OCI-LY7 (cell line): ENCODE measurements around the gene KRCC1. TPM values are rescaled to one million over a fixed set of nuclear protein-coding genes. Genes with fewer than 3 reads are reported as not detected.

Source experiments
- BruUV-seq: library from RNA; stranded (reverse); fragments of 400-500 nt; replicated peaks from 2 replicates; lab custom pipeline; 2021; lab: Mats Ljungman, UMichigan
- CTCF ChIA-PET: fragments of 300-600 bp; sonication (Branson Sonifier 250); formaldehyde crosslinking; loops from one replicate; lab custom pipeline; 2022; ENCODE audit warnings: antibody characterized with exemption; ENCODE audit not compliant: unreplicated experiment; lab: Charles Lee
- POLR2A ChIA-PET: fragments of 300-600 bp; sonication (Branson Sonifier 250); formaldehyde crosslinking; loops from one replicate; lab custom pipeline; 2022; ENCODE audit warnings: antibody characterized with exemption; lab: Charles Lee
- DNase-seq: peaks from one replicate; pipeline ENCODE4 v3.0.0-alpha.2; 2015; ENCODE audit warnings: low spot score
- H2AFZ ChIP-seq: fragments of 200-600 bp; sonication (generic), shearing (Covaris generic); 2 replicates; pipeline ENCODE4 v1.6.1; 2014; ENCODE audit warnings: mild to moderate bottlenecking, antibody characterized with exemption, low read length, moderate library complexity
- H3K27ac ChIP-seq: fragments of 200-600 bp; sonication (generic); 2 replicates; pipeline ENCODE4 v1.5.1; 2014; ENCODE audit warnings: mixed run types, low read depth, mild to moderate bottlenecking, moderate library complexity, low read length, inconsistent platforms; ENCODE audit not compliant: poor library complexity, severe bottlenecking
- H3K36me3 ChIP-seq: fragments of 200-600 bp; sonication (generic); 2 replicates; pipeline ENCODE4 v1.6.1; 2014; ENCODE audit warnings: mild to moderate bottlenecking, antibody characterized with exemption, low read length, moderate library complexity, mixed read lengths; ENCODE audit not compliant: insufficient read depth
- H3K4me1 ChIP-seq: fragments of 200-600 bp; sonication (generic); 2 replicates; pipeline ENCODE4 v1.5.1; 2014; ENCODE audit warnings: mild to moderate bottlenecking, low read length; ENCODE audit not compliant: insufficient read depth, poor library complexity, severe bottlenecking
- H3K4me2 ChIP-seq: fragments of 200-600 bp; sonication (generic); 2 replicates; pipeline ENCODE4 v1.6.1; 2014; ENCODE audit warnings: mild to moderate bottlenecking, low read length
- H3K4me3 ChIP-seq: fragments of 200-600 bp; sonication (generic); 2 replicates; pipeline ENCODE4 v1.5.1; 2014; ENCODE audit warnings: mild to moderate bottlenecking, low read depth, low read length; ENCODE audit not compliant: poor library complexity, severe bottlenecking
- H3K79me2 ChIP-seq: fragments of 200-600 bp; sonication (generic); 2 replicates; pipeline ENCODE4 v1.6.1; 2016; ENCODE audit warnings: low read depth, mild to moderate bottlenecking, low read length, moderate library complexity, mixed read lengths; ENCODE audit not compliant: insufficient read depth
- H3K9me2 ChIP-seq: fragments of 200-600 bp; sonication (generic); 2 replicates; pipeline ENCODE4 v1.6.1; 2016; ENCODE audit warnings: mild to moderate bottlenecking, low read length, mixed read lengths; ENCODE audit not compliant: insufficient read depth
- H3K9me3 ChIP-seq: fragments of 200-600 bp; sonication (generic); 2 replicates; pipeline ENCODE4 v1.6.1; 2014; ENCODE audit warnings: mild to moderate bottlenecking, mixed run types, low read length, mixed read lengths
- H4K20me1 ChIP-seq: fragments of 200-600 bp; sonication (generic); 2 replicates; pipeline ENCODE4 v1.6.1; 2014; ENCODE audit warnings: mild to moderate bottlenecking, antibody characterized with exemption, low read length, moderate library complexity, mixed read lengths; ENCODE audit not compliant: insufficient read depth
- CTCF ChIP-seq: fragments of 200-600 bp; sonication (generic); conservative IDR thresholded peaks from 2 replicates; pipeline ENCODE4 v1.5.1; 2014; ENCODE audit warnings: mild to moderate bottlenecking, antibody characterized with exemption, low read length, moderate library complexity, mixed read lengths
- EZH2phosphoT487 ChIP-seq: fragments of 200-600 bp; sonication (generic); IDR thresholded peaks from 2 replicates; pipeline ENCODE4 v1.6.1; 2018; ENCODE audit warnings: low read depth, borderline replicate concordance, mild to moderate bottlenecking, mixed run types, antibody characterized with exemption, low read length, moderate library complexity, mixed read lengths
- intact Hi-C: fragments of 100-400 bp; cut with micrococcal nuclease; formaldehyde crosslinking; loops from one replicate; pipeline ENCODE4 v1.10.0; 2022; ENCODE audit not compliant: unreplicated experiment
- total RNA-seq, 2 experiments: library from RNA; depleted of rRNA in 1 of 2; stranded (reverse); fragments of >200 nt in 1 of 2; shearing (Covaris generic) in 1 of 2; gene quantifications; 2 replicates each; pipeline ENCODE4 v1.2.3, GENCODE V29; 2014 to 2022

Gene KRCC1
- total RNA-seq, 2 experiments from 2014 or later: 18.7 to 31.7 TPM

- Histone ChIP-seq H2AFZ (no peak overlapping the region), H3K4me1 (no peaks in the 10 kb centered on the region), H3K27ac (no peak overlapping the region), H4K20me1 (no peaks in the 10 kb centered on the region), H3K4me2 (no peak overlapping the region), H3K9me3 (no peaks in the 10 kb centered on the region), H3K9me2 (no peaks in the 10 kb centered on the region), H3K36me3 (no peaks in the 10 kb centered on the region), H3K79me2 (no peaks in the 10 kb centered on the region), H3K4me3 (no peak overlapping the region)
- DNase-seq: no peak
- ChIA-PET POLR2A (no interaction called here), CTCF (no interaction called here)
- no TSS peak for BruUV-seq
- TF ChIP-seq CTCF (no peak), EZH2phosphoT487 (no peak)
- intact Hi-C loops: no loop called here
These were observed 11.6 kb upstream of the KRCC1 start for GRCh38 chr2:88067189-88067588.

- H3K4me3 ChIP-seq: no peak overlapping the region
- POLR2A ChIA-PET: no interaction called here
- no peaks in the 10 kb centered on the region for H4K20me1 ChIP-seq
- no peak overlapping the region for H3K27ac ChIP-seq
- H2AFZ ChIP-seq: no peak overlapping the region
- no peak overlapping the region for H3K4me2 ChIP-seq
- H3K79me2 ChIP-seq: no peaks in the 10 kb centered on the region
- DNase-seq: no peak
- BruUV-seq: no TSS peak
- H3K36me3 ChIP-seq: no peaks in the 10 kb centered on the region
- no peaks in the 10 kb centered on the region for H3K4me1 ChIP-seq
- CTCF ChIA-PET: no interaction called here
- TF ChIP-seq CTCF (no peak), EZH2phosphoT487 (no peak)
- intact Hi-C loops: no loop called here
- no peaks in the 10 kb centered on the region for H3K9me3 ChIP-seq
- H3K9me2 ChIP-seq: no peaks in the 10 kb centered on the region
These were observed 11.0 kb upstream of the KRCC1 start for GRCh38 chr2:88066543-88066942.

- H3K36me3 ChIP-seq: no peaks in the 10 kb centered on the region
- H2AFZ ChIP-seq: no peak overlapping the region
- intact Hi-C loops: loop anchor here (2.0 kb wide), 1 partner anchor 126 kb away; no protein-coding TSS in a partner anchor
- ChIA-PET POLR2A (interaction anchor here (0.8 to 1.3 kb wide), 2 partner anchors 28 to 101 kb away, joined by 3 to 5 read pairs; no protein-coding TSS in a partner anchor), CTCF (interaction anchor here (1.3 kb wide), 1 partner anchor 98 kb away, joined by 4 read pairs; no protein-coding TSS in a partner anchor)
- no peaks in the 10 kb centered on the region for H3K79me2 ChIP-seq
- H3K9me3 ChIP-seq: no peaks in the 10 kb centered on the region
- H3K4me2 ChIP-seq: no peak overlapping the region
- H3K9me2 ChIP-seq: no peaks in the 10 kb centered on the region
- DNase-seq: no peak
- no TSS peak for BruUV-seq
- H3K27ac ChIP-seq: no peak overlapping the region
- H3K4me1 ChIP-seq: peaks cover 3% of the 10 kb centered on the region
- H4K20me1 ChIP-seq: no peaks in the 10 kb centered on the region
- TF ChIP-seq CTCF: no peak
- TF ChIP-seq EZH2phosphoT487: no peak
- no peak overlapping the region for H3K4me3 ChIP-seq
These were observed 5.7 kb upstream of the KRCC1 start for GRCh38 chr2:88061295-88061694.
